WTC11 (cell line): ENCODE data around the gene PURA. TPM values are rescaled to one million over a fixed set of nuclear protein-coding genes. Genes with fewer than 3 reads are reported as not detected.

Experiments
- ATAC-seq: fragments of 200-7000 bp; cut with Tn5 transposase; 2 replicates; pipeline ENCODE4 v1.10.0; 2021; ENCODE audit warnings: mild to moderate bottlenecking, moderate library complexity
- CTCF ChIA-PET: fragments of 300-600 bp; sonication (Branson Sonifier 250); formaldehyde crosslinking; loops from one replicate; lab custom pipeline; 2021; ENCODE audit warnings: antibody characterized with exemption; lab: Charles Lee
- POLR2A ChIA-PET: fragments of 350-600 bp; sonication (Branson Sonifier 250); formaldehyde crosslinking; loops from one replicate; lab custom pipeline; 2021; ENCODE audit warnings: antibody characterized with exemption; lab: Charles Lee
- DNase-seq: peaks from one replicate; pipeline ENCODE4 v3.0.0; 2021; ENCODE audit warnings: low spot score
- H3K27ac Mint-ChIP-seq: 2 replicates; pipeline ENCODE4 v1.8.0; 2021; ENCODE audit warnings: mixed read lengths
- H3K27me3 Mint-ChIP-seq: 2 replicates; pipeline ENCODE4 v1.8.0; 2021; ENCODE audit warnings: low read depth, mild to moderate bottlenecking, moderate library complexity, mixed read lengths
- H3K36me3 Mint-ChIP-seq: 2 replicates; pipeline ENCODE4 v1.8.0; 2021; ENCODE audit warnings: mixed read lengths
- H3K4me1 Mint-ChIP-seq: 2 replicates; pipeline ENCODE4 v1.8.0; 2022; ENCODE audit warnings: mixed read lengths
- H3K4me3 Mint-ChIP-seq: 2 replicates; pipeline ENCODE4 v1.8.0; 2021; ENCODE audit warnings: mild to moderate bottlenecking, moderate library complexity, mixed read lengths
- H3K9me3 Mint-ChIP-seq: 2 replicates; pipeline ENCODE4 v1.8.0; 2021; ENCODE audit warnings: mixed read lengths
- ETV6 ChIP-seq: sonication (generic); formaldehyde crosslinking; IDR thresholded peaks from 2 replicates; pipeline ENCODE4 v1.8.1; 2022; ENCODE audit warnings: mild to moderate bottlenecking, missing genetic modification reagents
- GABPB1 ChIP-seq: sonication (generic); formaldehyde crosslinking; IDR thresholded peaks from 2 replicates; pipeline ENCODE4 v1.8.1; 2023; ENCODE audit warnings: mild to moderate bottlenecking, missing genetic modification reagents
- GRHL2 ChIP-seq: fragments of 250-450 bp; sonication (Bioruptor Pico); IDR thresholded peaks from 2 replicates; pipeline ENCODE4 v1.8.0; 2022; ENCODE audit warnings: mild to moderate bottlenecking, moderate library complexity; ENCODE audit not compliant: insufficient replicate concordance, severe bottlenecking
- HMGXB4 ChIP-seq: sonication (generic); formaldehyde crosslinking; IDR thresholded peaks from 2 replicates; pipeline ENCODE4 v1.8.1; 2023; ENCODE audit warnings: mild to moderate bottlenecking, moderate library complexity, missing genetic modification reagents
- IRF2 ChIP-seq: sonication (generic); formaldehyde crosslinking; IDR thresholded peaks from 2 replicates; pipeline ENCODE4 v1.8.0; 2022; ENCODE audit warnings: low read depth, missing genetic modification reagents, borderline replicate concordance
- KAT7 ChIP-seq: sonication (generic); formaldehyde crosslinking; IDR thresholded peaks from 2 replicates; pipeline ENCODE4 v1.8.1; 2023; ENCODE audit warnings: missing genetic modification reagents, mild to moderate bottlenecking, borderline replicate concordance
- MAX ChIP-seq: sonication (generic); formaldehyde crosslinking; IDR thresholded peaks from 2 replicates; pipeline ENCODE4 v1.8.0; 2022; ENCODE audit warnings: mild to moderate bottlenecking, missing genetic modification reagents
- NR2C2 ChIP-seq: sonication (generic); formaldehyde crosslinking; IDR thresholded peaks from 2 replicates; pipeline ENCODE4 v1.8.0; 2022; ENCODE audit warnings: mild to moderate bottlenecking, missing genetic modification reagents
- PRRX2 ChIP-seq: fragments of 250-450 bp; sonication (Bioruptor Pico); IDR thresholded peaks from 2 replicates; pipeline ENCODE4 v1.8.0; 2021; ENCODE audit warnings: mild to moderate bottlenecking
- SMAD4 ChIP-seq: sonication (generic); formaldehyde crosslinking; IDR thresholded peaks from 2 replicates; pipeline ENCODE4 v1.8.0; 2022; ENCODE audit warnings: mild to moderate bottlenecking, missing genetic modification reagents
- SOX15 ChIP-seq: fragments of 250-450 bp; sonication (Bioruptor Pico); IDR thresholded peaks from 2 replicates; pipeline ENCODE4 v1.9.0; 2021; ENCODE audit warnings: mild to moderate bottlenecking
- ZNF121 ChIP-seq: sonication (generic); formaldehyde crosslinking; IDR thresholded peaks from 2 replicates; pipeline ENCODE4 v1.8.0; 2023; ENCODE audit warnings: missing genetic modification reagents
- ZNF138 ChIP-seq: sonication (generic); formaldehyde crosslinking; conservative IDR thresholded peaks from 2 replicates; pipeline ENCODE4 v1.8.1; 2022; ENCODE audit warnings: mild to moderate bottlenecking, moderate library complexity, missing genetic modification reagents
- ZNF232 ChIP-seq: sonication (generic); formaldehyde crosslinking; IDR thresholded peaks from 2 replicates; pipeline ENCODE4 v1.8.0; 2022; ENCODE audit warnings: mild to moderate bottlenecking, missing genetic modification reagents
- ZNF423 ChIP-seq: fragments of 250-450 bp; sonication (Bioruptor Pico); IDR thresholded peaks from 2 replicates; pipeline ENCODE4 v2.1.2; 2022; ENCODE audit warnings: mild to moderate bottlenecking, moderate library complexity
- ZNF532 ChIP-seq: fragments of 250-450 bp; sonication (Bioruptor Pico); IDR thresholded peaks from 2 replicates; pipeline ENCODE4 v1.9.0; 2021; ENCODE audit warnings: mild to moderate bottlenecking, borderline replicate concordance
- total RNA-seq: library from RNA; stranded (reverse); gene quantifications from 3 replicates; pipeline ENCODE4 v1.2.3, GENCODE V29; 2021
- TF ChIP-seq, protein P1 (sequence below): sonication (generic); formaldehyde crosslinking; IDR thresholded peaks from 2 replicates; pipeline ENCODE4 v1.8.1; 2022; ENCODE audit warnings: mild to moderate bottlenecking, missing genetic modification reagents, moderate library complexity, borderline replicate concordance
- TF ChIP-seq, protein P2 (sequence below): sonication (generic); formaldehyde crosslinking; IDR thresholded peaks from 2 replicates; pipeline ENCODE4 v1.8.1; 2022; ENCODE audit warnings: low read depth, missing genetic modification reagents, borderline replicate concordance

Gene PURA
- total RNA-seq, 1 experiment from 2014 or later = 9.0 TPM

- CTCF ChIA-PET = interaction anchor here (0.7 to 6.2 kb wide), 26 partner anchors 8 to 351 kb away, joined by 3 to 92 read pairs (median 6); partner anchors contain the start of genes HBEGF, NRG2 and PURA
- H3K4me1 Mint-ChIP-seq = peaks cover 17% of the 10 kb centered on the region
- no peaks in the 10 kb centered on the region for H3K36me3 Mint-ChIP-seq
- POLR2A ChIA-PET = no interaction called here
- no peak overlapping the region for H3K27ac Mint-ChIP-seq
- no peak overlapping the region for H3K4me3 Mint-ChIP-seq
- TF ChIP-seq ZNF232 (CRISPR knock-in tag) = no peak
- TF ChIP-seq SOX15 = no peak
- TF ChIP-seq, protein P1, sequence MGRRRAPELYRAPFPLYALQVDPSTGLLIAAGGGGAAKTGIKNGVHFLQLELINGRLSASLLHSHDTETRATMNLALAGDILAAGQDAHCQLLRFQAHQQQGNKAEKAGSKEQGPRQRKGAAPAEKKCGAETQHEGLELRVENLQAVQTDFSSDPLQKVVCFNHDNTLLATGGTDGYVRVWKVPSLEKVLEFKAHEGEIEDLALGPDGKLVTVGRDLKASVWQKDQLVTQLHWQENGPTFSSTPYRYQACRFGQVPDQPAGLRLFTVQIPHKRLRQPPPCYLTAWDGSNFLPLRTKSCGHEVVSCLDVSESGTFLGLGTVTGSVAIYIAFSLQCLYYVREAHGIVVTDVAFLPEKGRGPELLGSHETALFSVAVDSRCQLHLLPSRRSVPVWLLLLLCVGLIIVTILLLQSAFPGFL (CRISPR knock-in tag) = no peak
- TF ChIP-seq, protein P2, sequence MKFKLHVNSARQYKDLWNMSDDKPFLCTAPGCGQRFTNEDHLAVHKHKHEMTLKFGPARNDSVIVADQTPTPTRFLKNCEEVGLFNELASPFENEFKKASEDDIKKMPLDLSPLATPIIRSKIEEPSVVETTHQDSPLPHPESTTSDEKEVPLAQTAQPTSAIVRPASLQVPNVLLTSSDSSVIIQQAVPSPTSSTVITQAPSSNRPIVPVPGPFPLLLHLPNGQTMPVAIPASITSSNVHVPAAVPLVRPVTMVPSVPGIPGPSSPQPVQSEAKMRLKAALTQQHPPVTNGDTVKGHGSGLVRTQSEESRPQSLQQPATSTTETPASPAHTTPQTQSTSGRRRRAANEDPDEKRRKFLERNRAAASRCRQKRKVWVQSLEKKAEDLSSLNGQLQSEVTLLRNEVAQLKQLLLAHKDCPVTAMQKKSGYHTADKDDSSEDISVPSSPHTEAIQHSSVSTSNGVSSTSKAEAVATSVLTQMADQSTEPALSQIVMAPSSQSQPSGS (CRISPR knock-in tag) = no peak
- no peak for TF ChIP-seq PRRX2 (CRISPR knock-in tag)
- no peak for TF ChIP-seq IRF2 (CRISPR knock-in tag)
- TF ChIP-seq GRHL2 (CRISPR knock-in tag) = no peak
- no peak for TF ChIP-seq ZNF532 (CRISPR knock-in tag)
- no peak for TF ChIP-seq ZNF138 (CRISPR knock-in tag)
- no peak for TF ChIP-seq ZNF121 (CRISPR knock-in tag)
- H3K9me3 Mint-ChIP-seq = no peaks in the 10 kb centered on the region
- H3K27me3 Mint-ChIP-seq = peaks cover 55% of the 10 kb centered on the region
- no peak for ATAC-seq
- no peak for DNase-seq
Observed at GRCh38 chr5:140143521-140144258, 29.8 kb downstream of the PURA start.

- Mint-ChIP-seq H3K36me3 (no peaks in the 10 kb centered on the region), H3K27ac (no peak overlapping the region), H3K4me3 (peak overlapping the region; percentile 75), H3K27me3 (peaks cover 55% of the 10 kb centered on the region), H3K4me1 (peaks cover 17% of the 10 kb centered on the region), H3K9me3 (no peaks in the 10 kb centered on the region)
- CTCF ChIA-PET = interaction anchor here (0.6 to 6.2 kb wide), 53 partner anchors 8 to 1736 kb away, joined by 3 to 92 read pairs (median 4); partner anchors contain the start of genes EIF4EBP3, HBEGF, NRG2 and PURA
- ATAC-seq (no peak), DNase-seq (no peak)
- POLR2A ChIA-PET = interaction anchor here (1.9 kb wide), 1 partner anchor 10 kb away, joined by 9 read pairs; no protein-coding TSS in a partner anchor
- no peak for TF ChIP-seq SMAD4 (CRISPR knock-in tag)
Observed at GRCh38 chr5:140145256-140145655, 31.3 kb downstream of the PURA start.

GRCh38 chr5:140145818-140146522 lies 32.1 kb downstream of the PURA start:
- Mint-ChIP-seq H3K4me1 (peaks cover 17% of the 10 kb centered on the region), H3K27me3 (peaks cover 53% of the 10 kb centered on the region), H3K27ac (no peak overlapping the region), H3K4me3 (peak overlapping the region; percentile 75), H3K36me3 (no peaks in the 10 kb centered on the region), H3K9me3 (no peaks in the 10 kb centered on the region)
- ATAC-seq (peak; percentile 57), DNase-seq (peak; percentile 71)
- ChIA-PET CTCF (interaction anchor here (0.6 to 6.2 kb wide), 50 partner anchors 9 to 1597 kb away, joined by 3 to 92 read pairs (median 4); partner anchors contain the start of genes EIF4EBP3, HBEGF, NRG2 and PURA), POLR2A (interaction anchor here (0.6 to 1.9 kb wide), 4 partner anchors 9 to 38 kb away, joined by 3 to 9 read pairs (median 5); partner anchors contain the start of gene PURA)
- TF ChIP-seq HMGXB4 (CRISPR knock-in tag) (peak; percentile 86; the same call in 1 of the 2 replicates), GABPB1 (CRISPR knock-in tag) (no peak), KAT7 (CRISPR knock-in tag) (peak; percentile 63; the same call in 1 of the 2 replicates), ETV6 (peak; percentile 57; the same call in 1 of the 2 replicates), NR2C2 (no peak), MAX (CRISPR knock-in tag) (peak; percentile 51; the same call in 1 of the 2 replicates), ZNF423 (CRISPR knock-in tag) (peak; percentile 9; the same call in 1 of the 2 replicates)
